HG02610 (cell line): Measurements from ENCODE around the gene SEC14L2.
"Not testable (repeated sequence)": the region's sequence is repeated elsewhere in the genome, so short reads cannot be mapped to it uniquely, and the experiment has no call there.

Experiments
- ATAC-seq: cut with Tn5 transposase; IDR thresholded peaks from one replicate; pipeline ENCODE4 v1.9.1; 2021; ENCODE audit warnings: mild to moderate bottlenecking, moderate library complexity; ENCODE audit not compliant: unreplicated experiment

SEC14L2 gene

GRCh38 chr22:30426388-30427353, 29.9 kb downstream of the SEC14L2 start:
- no peak for ATAC-seq

GRCh38 chr22:30427871-30428270, 31.1 kb downstream of the SEC14L2 start:
- ATAC-seq = no peak

GRCh38 chr22:30429887-30430286, 33.1 kb downstream of the SEC14L2 start:
- ATAC-seq = no peak

GRCh38 chr22:30430933-30431332, 34.1 kb downstream of the SEC14L2 start:
- ATAC-seq = no peak

GRCh38 chr22:30432096-30432495, 35.3 kb downstream of the SEC14L2 start:
- no peak for ATAC-seq

- no peak for ATAC-seq
These were observed 35.7 kb downstream of the SEC14L2 start for GRCh38 chr22:30432520-30432919.

GRCh38 chr22:30433227-30433626, 36.4 kb downstream of the SEC14L2 start:
- no peak for ATAC-seq

GRCh38 chr22:30433773-30434172, 37.0 kb downstream of the SEC14L2 start:
- ATAC-seq = no peak

- no peak for ATAC-seq
These were observed 38.0 kb downstream of the SEC14L2 start for GRCh38 chr22:30434843-30435242.

- ATAC-seq = no peak
These were observed 38.9 kb downstream of the SEC14L2 start for GRCh38 chr22:30435674-30436126.

GRCh38 chr22:30436196-30436595, 39.4 kb downstream of the SEC14L2 start:
- ATAC-seq = no peak

- ATAC-seq = no peak
These were observed 41.7 kb downstream of the SEC14L2 start for GRCh38 chr22:30438559-30438958.

- no peak for ATAC-seq
These were observed 42.4 kb downstream of the SEC14L2 start for GRCh38 chr22:30439226-30439625.

- ATAC-seq = no peak
These were observed 43.0 kb downstream of the SEC14L2 start for GRCh38 chr22:30439836-30440235.

GRCh38 chr22:30441088-30441487, 44.3 kb downstream of the SEC14L2 start:
- no peak for ATAC-seq

GRCh38 chr22:30444632-30445437, 48.0 kb downstream of the SEC14L2 start:
- no peak for ATAC-seq

GRCh38 chr22:30445438-30446145, 48.8 kb downstream of the SEC14L2 start:
- no peak for ATAC-seq

- no peak for ATAC-seq
These were observed 50.8 kb downstream of the SEC14L2 start for GRCh38 chr22:30447656-30448055.

- ATAC-seq = not testable (repeated sequence)
These were observed 54.7 kb downstream of the SEC14L2 start for GRCh38 chr22:30451488-30451887.

GRCh38 chr22:30452861-30453260, 56.0 kb downstream of the SEC14L2 start:
- no peak for ATAC-seq
